PC-9 (cell line): ENCODE data around the gene AMBRA1.

Experiments
- EZH2 ChIP-seq: fragments of 200-600 bp; sonication (generic); IDR thresholded peaks from 2 replicates; pipeline ENCODE4 v1.8.0; 2017; ENCODE audit warnings: antibody characterized with exemption, low read depth
- TF ChIP-seq, protein P1 (sequence below): fragments of 200-600 bp; sonication (generic); conservative IDR thresholded peaks from 2 replicates; pipeline ENCODE4 v1.6.1; 2017; ENCODE audit warnings: mixed run types, antibody characterized with exemption, mild to moderate bottlenecking, moderate library complexity

- TF ChIP-seq, protein P1, sequence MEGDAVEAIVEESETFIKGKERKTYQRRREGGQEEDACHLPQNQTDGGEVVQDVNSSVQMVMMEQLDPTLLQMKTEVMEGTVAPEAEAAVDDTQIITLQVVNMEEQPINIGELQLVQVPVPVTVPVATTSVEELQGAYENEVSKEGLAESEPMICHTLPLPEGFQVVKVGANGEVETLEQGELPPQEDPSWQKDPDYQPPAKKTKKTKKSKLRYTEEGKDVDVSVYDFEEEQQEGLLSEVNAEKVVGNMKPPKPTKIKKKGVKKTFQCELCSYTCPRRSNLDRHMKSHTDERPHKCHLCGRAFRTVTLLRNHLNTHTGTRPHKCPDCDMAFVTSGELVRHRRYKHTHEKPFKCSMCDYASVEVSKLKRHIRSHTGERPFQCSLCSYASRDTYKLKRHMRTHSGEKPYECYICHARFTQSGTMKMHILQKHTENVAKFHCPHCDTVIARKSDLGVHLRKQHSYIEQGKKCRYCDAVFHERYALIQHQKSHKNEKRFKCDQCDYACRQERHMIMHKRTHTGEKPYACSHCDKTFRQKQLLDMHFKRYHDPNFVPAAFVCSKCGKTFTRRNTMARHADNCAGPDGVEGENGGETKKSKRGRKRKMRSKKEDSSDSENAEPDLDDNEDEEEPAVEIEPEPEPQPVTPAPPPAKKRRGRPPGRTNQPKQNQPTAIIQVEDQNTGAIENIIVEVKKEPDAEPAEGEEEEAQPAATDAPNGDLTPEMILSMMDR: peak; percentile 49
- no peak for TF ChIP-seq EZH2
Measured at GRCh38 chr11:46367916-46368267, 225.9 kb downstream of the AMBRA1 start.
